ENCODE data around the gene TSGA10IP.

Gene TSGA10IP

GRCh38 chr11:66008468-66009101 lies 63.3 kb downstream of the TSGA10IP start:
- no peak for DNase-seq
